Spinal cord (tissue), 10 donors: ENCODE results near the gene ROR2. TPM values are rescaled to one million over a fixed set of nuclear protein-coding genes. Genes with fewer than 3 reads are reported as not detected.
"Not testable (repeated sequence)": the region's sequence is repeated elsewhere in the genome, so short reads cannot be mapped to it uniquely, and the experiment has no call there.

Experiments used
- DNase-seq, 6 donors: peaks; one replicate each; pipeline versions ENCODE4 v3.0.0 to v3.0.0-alpha.2; 2013 to 2015; ENCODE audit warnings: low spot score in 6 of 6, low read depth in 4 of 6
- H3K27ac ChIP-seq: one replicate; pipeline ENCODE4 v1.5.1; 2013; ENCODE audit warnings: low read depth, low read length, control low read depth
- H3K27me3 ChIP-seq: one replicate; pipeline ENCODE4 v1.6.1; 2013; ENCODE audit warnings: low read length; ENCODE audit not compliant: control insufficient read depth, insufficient read depth
- H3K36me3 ChIP-seq: one replicate; pipeline ENCODE4 v1.6.1; 2013; ENCODE audit warnings: low read length; ENCODE audit not compliant: control insufficient read depth, insufficient read depth
- H3K4me1 ChIP-seq: one replicate; pipeline ENCODE4 v1.6.1; 2013; ENCODE audit warnings: low read length; ENCODE audit not compliant: control insufficient read depth, insufficient read depth
- H3K4me3 ChIP-seq: one replicate; pipeline ENCODE4 v1.5.1; 2013; ENCODE audit warnings: low read depth, low read length, control low read depth
- H3K9me3 ChIP-seq: one replicate; pipeline ENCODE4 v1.6.1; 2013; ENCODE audit warnings: low read length; ENCODE audit not compliant: control insufficient read depth, insufficient read depth
- WGBS: methylation state at CpG from one replicate; pipeline ENCODE4 v1.1.5; 2013; ENCODE audit warnings: missing lambda C conversion rate; ENCODE audit not compliant: insufficient coverage; 5-methylcytosine and 5-hydroxymethylcytosine counted together
- polyA plus RNA-seq, 2 donors: library from polyadenylated mRNA; unstranded; fragments of 120-200 nt; gene quantifications; one replicate each; pipeline ENCODE4 v1.2.1, GENCODE V29; 2013; ENCODE audit not compliant: insufficient read length in 2 of 2
- total RNA-seq, 2 donors: library from RNA; depleted of rRNA in 1 of 2; stranded (reverse); fragments of 120-200 nt in 1 of 2; fragments of >200 nt in 1 of 2; gene quantifications; one replicate each; pipeline versions ENCODE4 v1.2.3 to v1.2.4, GENCODE V29; 2013 to 2014
- donor health status: healthy.

ROR2 gene
- total and polyA plus RNA-seq, 4 donors: 3.1 to 20.6 (median 5.0) TPM

- WGBS: no CpG with 5 or more reads among the region's 2 CpGs
- no peaks in the 10 kb centered on the region for H3K27me3 ChIP-seq
- H3K4me1 ChIP-seq: no peaks in the 10 kb centered on the region
- H3K36me3 ChIP-seq: no peaks in the 10 kb centered on the region
- no peaks in the 10 kb centered on the region for H3K9me3 ChIP-seq
- H3K4me3 ChIP-seq: no peak overlapping the region
- no peak overlapping the region for H3K27ac ChIP-seq
- DNase-seq: no peak
Measured at GRCh38 chr9:91560301-91560700, 389.7 kb downstream of the ROR2 start.

DNA sequence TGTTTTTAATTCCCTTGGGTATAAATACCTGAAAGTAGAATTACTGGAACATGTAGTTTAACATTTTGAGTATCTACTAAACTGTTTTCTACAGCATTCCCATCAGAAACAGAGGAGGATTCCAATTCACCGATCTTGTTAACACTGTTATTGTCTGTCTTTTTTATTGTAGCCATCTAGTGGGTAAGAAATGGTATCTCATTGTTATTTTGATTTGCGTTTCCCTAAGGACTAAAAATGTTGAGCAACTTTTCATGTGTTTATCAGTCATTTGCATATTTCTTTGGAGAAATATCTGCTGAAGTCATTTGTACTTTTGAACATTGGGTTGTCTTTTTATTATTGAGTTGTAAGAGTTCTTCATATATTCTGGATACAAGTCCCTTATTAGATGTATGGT is 391.1 kb downstream of the ROR2 start:
- no peaks in the 10 kb centered on the region for H3K36me3 ChIP-seq
- DNase-seq: peak in 1 of 6 donors; percentile 3
- H3K27me3 ChIP-seq: no peaks in the 10 kb centered on the region
- no peaks in the 10 kb centered on the region for H3K4me1 ChIP-seq
- WGBS: no CpG with 5 or more reads among the region's 2 CpGs
- no peaks in the 10 kb centered on the region for H3K9me3 ChIP-seq
- no peak overlapping the region for H3K4me3 ChIP-seq
- no peak overlapping the region for H3K27ac ChIP-seq

DNA sequence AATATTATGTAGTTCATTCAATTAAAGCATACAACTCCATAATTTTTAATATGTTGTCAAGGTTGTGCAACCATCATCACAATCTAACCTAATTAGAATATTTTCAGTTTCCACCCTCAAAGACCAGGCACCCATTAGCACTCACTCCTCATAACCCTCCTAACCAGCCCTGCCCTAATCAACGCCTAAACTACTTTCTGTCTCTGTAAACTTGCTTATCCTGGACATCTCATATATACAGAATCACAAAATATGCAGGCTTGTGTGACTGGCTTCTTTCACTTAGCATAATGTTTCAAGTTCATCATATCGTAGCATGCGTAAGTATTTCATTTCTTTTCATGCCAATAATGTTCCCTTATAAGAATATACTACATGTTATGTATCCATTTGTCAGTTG is 391.6 kb downstream of the ROR2 start:
- no peaks in the 10 kb centered on the region for H3K36me3 ChIP-seq
- 100% methylated on average over 1 of the region's 3 CpGs for WGBS
- H3K27me3 ChIP-seq: no peaks in the 10 kb centered on the region
- H3K4me3 ChIP-seq: no peak overlapping the region
- no peak for DNase-seq
- H3K4me1 ChIP-seq: no peaks in the 10 kb centered on the region
- H3K9me3 ChIP-seq: no peaks in the 10 kb centered on the region
- no peak overlapping the region for H3K27ac ChIP-seq

GRCh38 chr9:91557327-91557726 is 392.7 kb downstream of the ROR2 start:
- Histone ChIP-seq H3K4me1 (no peaks in the 10 kb centered on the region), H3K36me3 (no peaks in the 10 kb centered on the region), H3K4me3 (no peak overlapping the region), H3K27me3 (no peaks in the 10 kb centered on the region), H3K27ac (no peak overlapping the region), H3K9me3 (no peaks in the 10 kb centered on the region)
- peak in 1 of 6 donors; percentile 57 for DNase-seq
- WGBS: 60% methylated on average over 1 of the region's 2 CpGs

DNA sequence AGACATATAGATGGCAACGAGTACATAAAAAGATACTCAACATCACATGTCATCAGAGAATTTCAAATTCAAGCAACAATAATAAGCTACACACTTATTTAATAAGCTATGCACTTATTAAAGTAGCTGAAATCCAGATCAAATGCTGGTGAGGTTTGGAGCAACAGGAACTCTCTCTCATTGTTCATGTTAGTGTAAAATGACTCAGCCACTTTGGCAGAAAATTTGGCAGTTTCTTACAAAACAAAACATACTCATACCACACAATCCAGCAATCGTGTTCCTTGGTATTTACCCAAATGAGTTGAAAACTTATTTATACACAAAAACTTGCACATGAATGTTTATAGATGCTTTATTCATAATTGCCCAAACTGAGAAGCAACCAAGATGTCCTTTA is 394.9 kb downstream of the ROR2 start:
- no peaks in the 10 kb centered on the region for H3K27me3 ChIP-seq
- H3K27ac ChIP-seq: no peak overlapping the region
- H3K4me1 ChIP-seq: no peaks in the 10 kb centered on the region
- DNase-seq: no peak
- no peaks in the 10 kb centered on the region for H3K36me3 ChIP-seq
- H3K9me3 ChIP-seq: no peaks in the 10 kb centered on the region
- WGBS: no CpG with 5 or more reads among the region's 2 CpGs
- no peak overlapping the region for H3K4me3 ChIP-seq

DNA sequence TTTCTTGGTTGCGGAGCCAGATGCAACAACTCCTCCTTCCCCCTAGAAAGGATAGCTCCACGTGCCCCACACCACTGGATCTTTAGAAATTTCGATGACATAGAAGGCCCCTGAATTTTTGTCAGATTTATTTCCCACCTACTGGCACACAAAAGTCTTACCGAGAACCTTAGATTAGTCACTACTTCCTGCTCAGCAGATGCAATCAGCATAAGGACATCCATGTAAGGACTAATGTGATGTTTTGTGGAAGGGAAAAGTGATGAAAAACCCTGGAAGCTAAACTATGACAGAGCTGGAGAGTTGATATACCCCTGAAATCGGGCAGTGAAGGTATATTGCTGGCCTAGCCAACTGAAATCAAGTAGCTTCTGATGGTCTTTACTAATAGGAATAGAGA is 400.9 kb downstream of the ROR2 start:
- no peak overlapping the region for H3K4me3 ChIP-seq
- no peaks in the 10 kb centered on the region for H3K36me3 ChIP-seq
- H3K4me1 ChIP-seq: no peaks in the 10 kb centered on the region
- H3K9me3 ChIP-seq: no peaks in the 10 kb centered on the region
- H3K27ac ChIP-seq: no peak overlapping the region
- no peaks in the 10 kb centered on the region for H3K27me3 ChIP-seq
- 84% methylated on average over 4 of the region's 5 CpGs for WGBS
- no peak for DNase-seq

DNA sequence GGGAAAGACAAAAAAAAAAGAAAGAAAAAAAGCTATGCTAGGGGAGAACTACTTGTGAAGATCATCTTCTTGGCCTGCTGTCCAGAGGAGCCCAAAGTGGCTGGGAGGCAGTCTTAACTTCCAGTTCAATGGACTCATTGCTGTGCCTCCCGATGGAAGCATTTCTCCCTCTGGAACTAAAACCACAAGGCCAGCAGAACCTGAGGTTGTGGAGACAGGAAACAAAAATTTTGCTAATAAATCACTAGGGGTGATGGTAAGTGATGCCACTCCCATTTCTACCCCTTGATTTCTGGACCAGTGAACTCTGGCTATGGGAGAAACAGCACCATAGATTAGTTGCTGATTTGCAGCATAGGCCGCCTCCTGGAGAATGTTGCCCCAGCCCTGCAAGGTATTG is 402.9 kb downstream of the ROR2 start:
- H3K4me3 ChIP-seq: no peak overlapping the region
- H3K27ac ChIP-seq: no peak overlapping the region
- no peak for DNase-seq
- no peaks in the 10 kb centered on the region for H3K36me3 ChIP-seq
- H3K27me3 ChIP-seq: no peaks in the 10 kb centered on the region
- no peaks in the 10 kb centered on the region for H3K9me3 ChIP-seq
- WGBS: 100% methylated on average over 1 of the region's 2 CpGs
- no peaks in the 10 kb centered on the region for H3K4me1 ChIP-seq

- no peak overlapping the region for H3K4me3 ChIP-seq
- DNase-seq: no peak
- 86% methylated on average over 3 of the region's 4 CpGs for WGBS
- H3K4me1 ChIP-seq: no peaks in the 10 kb centered on the region
- no peaks in the 10 kb centered on the region for H3K9me3 ChIP-seq
- H3K27ac ChIP-seq: no peak overlapping the region
- H3K27me3 ChIP-seq: no peaks in the 10 kb centered on the region
- H3K36me3 ChIP-seq: no peaks in the 10 kb centered on the region
Measured at GRCh38 chr9:91546574-91546973, 403.5 kb downstream of the ROR2 start.

DNA sequence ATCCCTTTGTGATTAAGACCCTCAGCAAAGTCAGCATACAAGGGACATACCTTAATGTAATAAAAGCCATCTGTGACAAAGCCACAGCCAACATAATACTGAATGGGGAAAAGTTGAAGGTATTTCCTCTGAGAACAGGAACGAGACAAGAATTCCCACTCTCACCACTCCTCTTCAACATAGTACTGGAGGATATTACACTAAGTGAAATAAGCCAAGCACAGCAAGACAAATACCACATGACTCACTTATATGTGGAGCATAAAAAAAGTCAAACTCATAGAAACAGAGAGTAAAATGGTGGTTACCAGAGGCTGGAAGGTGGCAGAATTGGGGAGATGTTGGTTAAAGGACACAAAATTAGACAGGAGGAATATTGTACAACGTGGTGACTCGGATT is 408.3 kb downstream of the ROR2 start:
- H3K4me3 ChIP-seq: no peak overlapping the region
- DNase-seq: no peak
- no peaks in the 10 kb centered on the region for H3K27me3 ChIP-seq
- H3K4me1 ChIP-seq: no peaks in the 10 kb centered on the region
- H3K9me3 ChIP-seq: no peaks in the 10 kb centered on the region
- no peaks in the 10 kb centered on the region for H3K36me3 ChIP-seq
- no peak overlapping the region for H3K27ac ChIP-seq
- no CpG with 5 or more reads among the region's 3 CpGs for WGBS

DNA sequence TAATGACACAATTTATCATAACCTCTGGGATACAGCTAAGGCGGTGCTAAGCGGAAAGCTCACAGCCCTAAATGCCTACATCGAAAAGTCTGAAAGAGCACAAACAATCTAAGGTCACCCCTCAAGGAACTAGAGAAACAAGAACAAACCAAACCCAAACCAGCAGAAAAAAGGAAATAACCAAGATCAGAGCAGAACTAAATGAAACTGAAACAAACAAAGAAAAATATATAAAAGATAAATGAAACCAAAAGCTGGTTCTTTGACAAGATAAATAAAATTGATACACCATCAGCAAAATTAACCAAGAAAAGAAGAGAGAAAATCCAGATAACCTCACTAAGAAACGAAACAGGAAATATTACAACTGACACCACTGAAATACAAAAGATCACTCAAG is 409.5 kb downstream of the ROR2 start:
- not testable (repeated sequence) for H3K4me3 ChIP-seq, H3K27me3 ChIP-seq, H3K27ac ChIP-seq, DNase-seq, H3K9me3 ChIP-seq, H3K4me1 ChIP-seq, H3K36me3 ChIP-seq
- 86% methylated on average over 1 of the region's 4 CpGs for WGBS
